GM21367 (cell line): ENCODE measurements around the gene PLXNA2.

Source experiments
- ATAC-seq: cut with Tn5 transposase; IDR thresholded peaks from one replicate; pipeline ENCODE4 v1.9.1; 2021; ENCODE audit not compliant: unreplicated experiment

The PLXNA2 gene

DNA sequence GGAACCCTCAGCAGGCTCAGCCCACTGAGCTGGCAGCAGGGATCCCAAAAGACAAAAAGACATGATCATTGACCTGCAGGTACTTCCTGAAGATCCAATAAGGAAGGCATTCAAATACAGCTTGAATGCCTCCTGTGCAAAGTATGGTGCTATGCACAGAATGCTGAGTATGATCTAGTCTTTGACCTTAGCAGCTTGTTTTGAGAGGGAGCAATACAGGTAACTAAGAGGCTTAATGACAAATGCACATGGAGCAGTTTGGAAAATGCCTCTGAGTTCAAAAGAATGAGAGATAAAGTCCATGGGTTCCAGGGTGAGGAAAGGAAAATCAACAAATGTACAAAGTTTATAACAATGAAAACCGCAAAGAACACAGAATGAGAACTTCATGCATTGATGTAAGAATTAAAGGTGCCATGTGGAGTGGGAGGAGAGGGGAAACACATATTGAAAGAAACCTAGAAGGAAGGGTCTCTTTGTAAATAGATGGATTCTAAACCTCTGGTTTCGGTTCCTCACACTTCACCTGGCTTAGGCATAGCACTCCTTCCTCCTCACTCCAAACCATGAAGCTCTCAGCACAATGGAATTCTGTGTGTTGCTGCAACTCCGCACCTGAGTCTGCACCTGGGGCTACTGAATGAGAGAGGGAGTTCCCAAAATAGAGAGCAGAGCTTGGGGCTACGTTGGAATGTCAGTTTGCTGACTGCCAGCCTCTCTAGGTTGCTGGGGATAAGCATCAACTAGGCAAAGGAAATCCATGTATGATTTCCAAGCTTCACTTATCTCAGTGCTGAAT, 77.6 kb downstream of the PLXNA2 start:
- ATAC-seq: no peak

- no peak for ATAC-seq
These were observed 78.5 kb downstream of the PLXNA2 start for GRCh38 chr1:208165659-208166058.

DNA sequence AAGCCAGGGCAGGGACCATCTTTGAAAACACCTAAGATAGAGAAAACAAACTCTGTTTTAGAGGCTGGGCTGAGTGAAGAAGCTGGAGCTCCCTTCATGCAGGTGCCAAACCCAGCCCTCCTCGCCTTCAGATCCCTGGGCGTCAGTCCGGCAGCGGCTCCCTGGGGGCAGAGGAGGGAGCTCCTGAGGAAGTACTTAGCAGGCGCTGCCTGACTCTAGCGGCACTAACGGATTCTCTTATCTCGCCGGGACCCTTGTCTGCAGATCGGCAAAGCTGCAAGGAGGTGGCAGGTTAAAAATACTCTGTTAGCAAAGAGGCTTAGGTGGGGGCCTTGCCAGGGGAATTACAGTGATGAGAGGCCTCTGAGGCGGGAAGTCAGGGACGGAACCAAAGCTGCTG, 79.6 kb downstream of the PLXNA2 start:
- no peak for ATAC-seq

DNA sequence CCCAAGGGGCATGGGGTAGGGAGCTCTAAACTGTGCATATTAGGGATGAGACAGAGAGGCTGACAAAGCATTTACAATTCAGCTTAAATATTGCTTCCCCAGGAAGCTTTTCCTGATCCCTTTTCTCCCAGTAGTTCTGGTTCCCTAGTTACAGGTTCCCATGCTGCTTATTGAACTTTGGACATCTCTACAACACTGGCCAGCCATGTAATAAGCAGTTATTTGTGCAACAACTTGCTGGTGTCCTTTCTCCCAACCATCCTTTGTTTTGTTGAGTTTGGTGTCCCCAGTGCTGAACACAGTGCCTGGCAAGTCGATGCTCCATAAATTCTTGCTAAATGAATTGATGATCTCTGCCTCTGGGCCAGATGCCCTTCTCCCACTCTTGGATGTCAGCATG, 80.6 kb downstream of the PLXNA2 start:
- no peak for ATAC-seq

- ATAC-seq: no peak
These were observed 81.3 kb downstream of the PLXNA2 start for GRCh38 chr1:208162903-208163302.

GRCh38 chr1:208161656-208162375, 82.4 kb downstream of the PLXNA2 start:
- no peak for ATAC-seq

- ATAC-seq: no peak
These were observed 83.2 kb downstream of the PLXNA2 start for GRCh38 chr1:208161005-208161404.

- ATAC-seq: no peak
These were observed 83.8 kb downstream of the PLXNA2 start for GRCh38 chr1:208160259-208160819.

DNA sequence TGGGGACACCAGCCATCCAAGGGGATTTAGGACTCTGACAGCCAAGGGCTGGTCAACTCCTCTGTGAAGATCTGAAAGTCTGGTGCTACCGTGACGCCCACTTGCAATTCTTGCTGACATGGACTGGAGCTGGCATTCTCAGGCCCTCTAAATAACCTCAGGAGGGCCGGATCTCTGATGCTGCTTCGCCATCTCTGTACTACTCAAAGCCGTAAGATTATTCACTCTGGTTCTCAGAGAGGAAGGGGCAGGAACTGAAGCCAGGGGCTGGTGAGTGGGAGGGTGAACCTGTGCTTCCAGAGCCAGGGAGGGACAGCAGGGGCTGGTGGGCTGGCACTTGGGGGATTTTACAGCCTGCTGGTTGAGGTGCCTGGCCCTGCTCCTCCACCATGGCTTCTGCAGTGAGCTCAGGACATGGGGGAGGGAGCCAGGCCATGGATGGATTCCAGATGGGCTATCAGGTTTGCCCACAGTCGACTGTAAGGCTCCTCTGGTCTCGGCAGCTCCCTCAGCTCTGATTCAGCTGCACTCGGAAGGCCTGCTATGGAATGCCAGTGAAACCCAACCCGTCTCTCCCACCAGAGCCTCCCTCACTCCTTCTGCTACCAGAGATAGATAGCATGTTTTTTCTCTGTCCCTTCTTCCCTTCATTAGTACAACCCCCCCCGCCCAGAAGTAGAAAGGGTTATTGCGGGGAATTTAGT, 84.5 kb downstream of the PLXNA2 start:
- ATAC-seq: no peak

GRCh38 chr1:208158640-208159554, 85.3 kb downstream of the PLXNA2 start:
- no peak for ATAC-seq

DNA sequence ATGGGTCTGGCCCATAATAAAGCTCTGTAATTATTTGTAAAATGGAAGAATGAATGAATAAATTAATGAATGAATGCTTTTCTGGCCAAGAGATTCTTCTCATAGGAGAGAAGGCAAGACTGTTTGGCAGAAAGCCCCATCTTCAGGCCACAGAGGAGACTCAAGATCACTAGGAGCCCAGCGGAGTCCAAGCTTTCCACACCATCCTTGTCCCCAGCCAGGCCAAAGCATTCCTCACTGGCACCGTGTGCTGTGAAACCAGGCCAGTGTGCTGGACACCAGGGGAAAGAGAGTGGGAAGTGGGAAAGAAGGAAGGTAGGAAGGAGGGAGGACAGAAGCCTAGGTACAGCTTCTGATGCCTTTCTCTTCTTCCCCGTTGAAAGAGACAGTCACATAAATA, 86.4 kb downstream of the PLXNA2 start:
- ATAC-seq: no peak

DNA sequence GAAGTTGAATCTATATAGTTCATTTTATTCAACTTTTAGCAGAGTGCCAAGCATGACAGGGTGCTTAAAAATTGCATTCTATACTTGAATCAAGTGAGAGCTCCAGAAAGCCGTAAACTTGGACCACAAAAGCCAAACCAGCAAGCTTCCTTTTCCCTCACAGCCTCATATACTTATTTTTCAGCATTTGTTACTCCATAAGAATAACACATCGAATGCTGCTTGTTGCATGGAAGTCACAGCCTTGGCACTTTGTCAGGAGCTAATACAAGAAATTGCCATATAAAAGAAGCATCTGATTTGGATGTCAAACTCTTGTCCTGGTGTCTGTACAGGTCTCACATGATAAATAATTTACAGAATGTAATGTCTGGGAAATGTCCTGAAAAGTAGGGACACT, 87.4 kb downstream of the PLXNA2 start:
- ATAC-seq: no peak

- no peak for ATAC-seq
These were observed 87.9 kb downstream of the PLXNA2 start for GRCh38 chr1:208156310-208156709.

DNA sequence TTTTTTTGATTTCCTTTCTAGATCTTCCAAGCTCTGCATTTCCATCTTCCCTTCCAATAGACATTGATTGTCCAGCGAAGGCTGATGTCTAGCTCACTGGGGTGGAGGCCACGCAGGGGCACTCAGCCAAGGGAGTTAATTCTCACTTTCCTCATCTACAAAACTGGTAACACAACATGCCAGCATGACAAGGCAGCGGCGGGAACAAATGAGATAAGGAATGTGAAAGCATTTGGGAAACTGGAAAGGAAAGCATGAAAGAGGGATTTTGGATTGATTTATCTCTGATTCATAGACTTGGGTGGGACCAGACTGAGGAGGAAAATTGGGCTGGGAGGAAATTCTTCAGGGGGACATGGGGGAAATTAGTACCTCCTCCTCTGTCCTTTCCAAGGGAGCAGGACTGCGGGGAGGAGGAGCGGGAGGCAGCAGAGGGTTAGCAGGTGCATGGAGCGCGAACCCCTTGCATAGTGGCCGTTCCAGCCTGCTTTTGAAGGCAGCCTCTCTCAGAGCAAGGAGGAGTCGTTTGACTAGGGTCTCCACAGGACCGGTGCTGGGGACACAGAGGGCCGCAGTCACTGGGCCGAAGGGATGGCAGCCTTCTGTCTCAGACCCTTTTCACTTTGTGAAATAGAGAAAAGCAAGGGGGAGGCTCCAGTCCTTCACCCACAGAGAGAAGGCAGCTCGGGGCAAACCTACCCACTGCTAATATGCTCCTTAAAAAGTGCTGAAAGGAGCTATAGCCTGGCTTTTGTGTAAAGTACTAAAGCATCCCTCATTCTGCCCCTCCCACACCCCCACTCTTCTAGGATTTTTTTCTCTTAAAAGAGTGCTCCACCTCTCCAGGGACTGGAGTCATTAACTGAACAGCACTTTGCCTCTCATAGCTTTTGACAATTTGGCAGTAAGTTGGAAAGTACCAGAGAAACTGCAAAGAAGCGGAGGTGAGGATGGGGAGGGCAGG, 89.2 kb downstream of the PLXNA2 start:
- ATAC-seq: no peak

DNA sequence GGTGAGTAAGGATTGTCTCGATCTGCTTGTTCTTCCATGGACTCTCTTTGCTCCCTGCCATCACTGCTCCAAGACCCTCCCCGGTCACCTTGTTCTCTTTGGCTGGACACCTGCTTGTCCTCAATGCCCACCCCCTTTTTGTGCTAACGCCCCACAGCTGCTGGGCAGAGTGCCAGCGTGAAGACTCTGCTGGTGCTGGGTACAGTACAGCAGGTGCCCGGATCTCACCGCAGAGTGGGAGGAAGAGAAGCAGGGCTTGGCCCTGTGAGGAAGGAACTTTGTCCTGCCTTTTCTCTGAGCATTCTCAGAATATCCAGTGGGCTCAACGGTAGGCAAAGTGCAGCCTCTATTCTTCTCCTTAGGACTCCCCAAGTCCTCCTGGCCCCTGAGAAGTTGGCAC, 90.1 kb downstream of the PLXNA2 start:
- ATAC-seq: no peak

- ATAC-seq: no peak
These were observed 90.8 kb downstream of the PLXNA2 start for GRCh38 chr1:208153386-208153785.

GRCh38 chr1:208151728-208152598, 92.2 kb downstream of the PLXNA2 start:
- ATAC-seq: no peak

- ATAC-seq: no peak
These were observed 93.2 kb downstream of the PLXNA2 start for GRCh38 chr1:208150833-208151458.
